Measurements from ENCODE around the gene CNST.
A peak's percentile ranks its signal among the peaks of the same experiment; 100 is the strongest.
"Not testable (repeated sequence)": the region's sequence is repeated elsewhere in the genome, so short reads cannot be mapped to it uniquely, and the experiment has no call there.

The CNST gene

GRCh38 chr1:246703581-246703980 is 137.3 kb downstream of the CNST start:
- TF ChIP-seq, protein P1, sequence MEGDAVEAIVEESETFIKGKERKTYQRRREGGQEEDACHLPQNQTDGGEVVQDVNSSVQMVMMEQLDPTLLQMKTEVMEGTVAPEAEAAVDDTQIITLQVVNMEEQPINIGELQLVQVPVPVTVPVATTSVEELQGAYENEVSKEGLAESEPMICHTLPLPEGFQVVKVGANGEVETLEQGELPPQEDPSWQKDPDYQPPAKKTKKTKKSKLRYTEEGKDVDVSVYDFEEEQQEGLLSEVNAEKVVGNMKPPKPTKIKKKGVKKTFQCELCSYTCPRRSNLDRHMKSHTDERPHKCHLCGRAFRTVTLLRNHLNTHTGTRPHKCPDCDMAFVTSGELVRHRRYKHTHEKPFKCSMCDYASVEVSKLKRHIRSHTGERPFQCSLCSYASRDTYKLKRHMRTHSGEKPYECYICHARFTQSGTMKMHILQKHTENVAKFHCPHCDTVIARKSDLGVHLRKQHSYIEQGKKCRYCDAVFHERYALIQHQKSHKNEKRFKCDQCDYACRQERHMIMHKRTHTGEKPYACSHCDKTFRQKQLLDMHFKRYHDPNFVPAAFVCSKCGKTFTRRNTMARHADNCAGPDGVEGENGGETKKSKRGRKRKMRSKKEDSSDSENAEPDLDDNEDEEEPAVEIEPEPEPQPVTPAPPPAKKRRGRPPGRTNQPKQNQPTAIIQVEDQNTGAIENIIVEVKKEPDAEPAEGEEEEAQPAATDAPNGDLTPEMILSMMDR (conservative IDR thresholded peaks at IDR 0.05; ENCODE audit: low read depth, low read length): no peak
- peak; percentile 41 for DNase-seq (ENCODE audit: low read depth)
- no peak overlapping the region for H3K4me3 ChIP-seq (ENCODE audit: low read depth, low read length)

GRCh38 chr1:246705368-246705767 is 139.1 kb downstream of the CNST start:
- TF ChIP-seq, protein P1 (conservative IDR thresholded peaks at IDR 0.05; ENCODE audit: low read depth, low read length): no peak
- no peak overlapping the region for H3K4me3 ChIP-seq (ENCODE audit: low read depth, low read length)
- DNase-seq (ENCODE audit: low read depth): peak; percentile 95

- no peak overlapping the region for H3K4me3 ChIP-seq (ENCODE audit: low read depth, low read length)
- TF ChIP-seq, protein P1 (conservative IDR thresholded peaks at IDR 0.05; ENCODE audit: low read depth, low read length): no peak
- DNase-seq (ENCODE audit: low read depth): no peak
These were observed 141.9 kb downstream of the CNST start for GRCh38 chr1:246708166-246708565.

DNA sequence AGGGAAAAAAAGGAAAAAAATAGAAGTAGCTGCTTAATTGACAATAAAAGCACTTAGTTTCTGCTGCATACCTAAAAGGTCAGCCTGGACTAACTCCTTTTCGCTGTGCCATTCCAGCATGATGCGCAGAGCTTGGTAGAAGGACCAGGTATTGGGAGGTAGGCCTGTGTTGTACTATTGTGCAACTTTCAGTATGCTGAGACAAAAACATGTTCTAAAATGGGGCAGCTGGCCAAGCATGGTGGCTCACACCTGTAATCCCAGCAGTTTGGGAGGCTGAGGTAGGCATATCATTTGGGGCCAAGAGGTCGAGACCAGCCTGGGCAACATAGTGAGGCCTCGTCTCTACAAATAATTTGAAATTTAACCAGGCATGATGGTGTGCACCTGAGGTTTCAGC is 142.9 kb downstream of the CNST start:
- H3K4me3 ChIP-seq (ENCODE audit: low read depth, low read length): no peak overlapping the region
- no peak for DNase-seq (ENCODE audit: low read depth)
- TF ChIP-seq, protein P1 (conservative IDR thresholded peaks at IDR 0.05; ENCODE audit: low read depth, low read length): no peak

DNA sequence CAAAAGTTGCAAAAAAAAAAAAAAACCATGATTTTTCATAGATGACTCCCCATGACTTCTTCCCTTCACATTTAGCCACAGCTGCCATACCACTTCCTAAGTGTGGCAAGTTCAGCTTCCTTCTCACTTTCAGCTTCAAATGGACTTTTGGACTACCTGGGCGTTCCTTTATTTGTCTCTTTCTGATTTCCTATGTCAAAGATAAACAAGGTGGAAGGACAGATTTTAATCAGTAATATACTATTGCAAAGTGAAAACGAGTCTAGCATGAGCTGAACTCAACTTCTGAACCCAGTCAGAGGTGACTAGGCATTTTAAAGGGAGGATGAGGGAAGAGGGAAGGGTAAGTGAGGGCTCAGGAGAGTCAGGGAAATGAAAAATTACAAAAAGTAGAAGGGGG is 143.6 kb downstream of the CNST start:
- TF ChIP-seq, protein P1 (conservative IDR thresholded peaks at IDR 0.05; ENCODE audit: low read depth, low read length): no peak
- no peak overlapping the region for H3K4me3 ChIP-seq (ENCODE audit: low read depth, low read length)
- DNase-seq (ENCODE audit: low read depth): no peak

DNA sequence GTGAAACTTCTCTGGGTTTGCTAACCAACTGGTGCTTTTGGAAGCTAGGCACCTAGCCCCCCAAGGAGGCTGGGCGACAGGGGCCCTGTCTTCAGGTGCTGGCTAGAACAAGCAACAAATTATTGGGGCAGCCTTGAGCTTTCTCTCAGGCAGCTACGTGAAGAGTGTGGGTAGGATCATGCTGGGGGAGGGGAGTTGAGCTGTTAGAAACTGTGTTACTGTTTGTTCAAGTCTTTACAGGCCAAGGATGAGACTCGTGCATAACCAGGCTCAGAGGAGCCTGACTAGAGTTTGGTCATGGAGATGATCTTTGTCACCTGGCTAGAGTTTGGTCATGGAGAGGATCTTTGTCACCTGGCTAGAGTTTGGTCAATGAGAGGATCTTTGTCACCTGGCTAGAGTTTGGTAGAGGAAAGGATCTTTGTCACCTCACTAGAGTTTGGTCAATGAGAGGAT is 145.3 kb downstream of the CNST start:
- DNase-seq (ENCODE audit: low read depth): no peak
- no peak overlapping the region for H3K4me3 ChIP-seq (ENCODE audit: low read depth, low read length)
- TF ChIP-seq, protein P1 (conservative IDR thresholded peaks at IDR 0.05; ENCODE audit: low read depth, low read length): no peak

- not testable (repeated sequence) for H3K4me3 ChIP-seq (ENCODE audit: low read depth, low read length); DNase-seq (ENCODE audit: low read depth)
These were observed 146.2 kb downstream of the CNST start for GRCh38 chr1:246712428-246712827.
